ENCODE data around the gene RAB22A.

RAB22A gene

DNA sequence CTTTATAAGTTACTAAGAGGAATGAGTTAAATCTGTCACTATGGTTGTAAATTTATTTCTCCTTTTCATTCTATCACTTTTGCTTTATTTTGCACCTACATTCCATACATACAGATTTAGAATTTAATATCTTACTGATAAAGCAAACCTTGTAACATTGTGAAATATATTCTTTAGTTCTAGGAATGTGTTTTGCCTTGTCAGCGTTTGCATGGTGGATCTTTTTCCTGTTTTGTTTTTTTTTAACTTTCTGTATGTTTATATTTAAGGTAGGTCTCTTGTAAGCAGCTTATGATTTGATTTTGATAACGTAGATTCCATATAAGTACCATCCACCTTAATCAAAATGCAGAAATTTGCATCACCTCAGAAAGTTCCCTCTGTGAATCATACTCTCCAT, 16.4 kb downstream of the RAB22A start:
- no peak for TF ChIP-seq ESRRG (CRISPR knock-in tag; IDR thresholded peaks at IDR 0.05)
- TF ChIP-seq, protein P1, sequence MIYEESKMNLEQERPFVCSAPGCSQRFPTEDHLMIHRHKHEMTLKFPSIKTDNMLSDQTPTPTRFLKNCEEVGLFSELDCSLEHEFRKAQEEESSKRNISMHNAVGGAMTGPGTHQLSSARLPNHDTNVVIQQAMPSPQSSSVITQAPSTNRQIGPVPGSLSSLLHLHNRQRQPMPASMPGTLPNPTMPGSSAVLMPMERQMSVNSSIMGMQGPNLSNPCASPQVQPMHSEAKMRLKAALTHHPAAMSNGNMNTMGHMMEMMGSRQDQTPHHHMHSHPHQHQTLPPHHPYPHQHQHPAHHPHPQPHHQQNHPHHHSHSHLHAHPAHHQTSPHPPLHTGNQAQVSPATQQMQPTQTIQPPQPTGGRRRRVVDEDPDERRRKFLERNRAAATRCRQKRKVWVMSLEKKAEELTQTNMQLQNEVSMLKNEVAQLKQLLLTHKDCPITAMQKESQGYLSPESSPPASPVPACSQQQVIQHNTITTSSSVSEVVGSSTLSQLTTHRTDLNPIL (CRISPR knock-in tag; IDR thresholded peaks at IDR 0.05; ENCODE audit: low read depth) = no peak
- no peak for TF ChIP-seq ZC3H10 (CRISPR knock-in tag; IDR thresholded peaks at IDR 0.05)
- TF ChIP-seq ZNF70 (CRISPR knock-in tag; IDR thresholded peaks at IDR 0.05) = no peak
- no peak for TF ChIP-seq TCF4 (CRISPR knock-in tag; IDR thresholded peaks at IDR 0.05; ENCODE audit: borderline replicate concordance)
- no peak for TF ChIP-seq TOX (CRISPR knock-in tag; IDR thresholded peaks at IDR 0.05; ENCODE audit: borderline replicate concordance)
- TF ChIP-seq BACH2 (CRISPR knock-in tag; IDR thresholded peaks at IDR 0.05; ENCODE audit: borderline replicate concordance) = no peak
- no peak for TF ChIP-seq PPARA (CRISPR knock-in tag; IDR thresholded peaks at IDR 0.05; ENCODE audit: borderline replicate concordance)
- no peak for TF ChIP-seq ARNTL (CRISPR knock-in tag; IDR thresholded peaks at IDR 0.05; ENCODE audit: borderline replicate concordance, low read depth)

DNA sequence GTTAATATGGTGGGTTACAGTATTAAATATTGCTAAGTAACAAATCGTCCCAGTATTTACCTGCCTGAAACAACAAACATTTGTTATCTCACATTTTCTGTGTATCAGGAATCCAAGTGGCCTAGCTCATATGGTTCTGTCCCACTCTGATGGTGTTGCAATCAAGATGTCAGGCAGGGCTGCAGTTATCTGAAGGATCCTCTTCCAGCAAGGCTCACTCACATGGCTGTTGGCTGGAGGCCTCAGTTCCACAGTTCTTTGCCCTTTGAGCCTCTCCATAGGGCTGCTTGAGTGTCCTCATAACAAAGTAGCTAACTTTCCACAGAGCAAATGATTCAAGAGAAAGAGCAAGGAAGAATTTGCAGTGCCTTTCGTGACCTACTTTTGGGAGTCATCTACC, 17.7 kb downstream of the RAB22A start:
- ATAC-seq = no peak
- TF ChIP-seq PPARA (CRISPR knock-in tag; IDR thresholded peaks at IDR 0.05; ENCODE audit: borderline replicate concordance) = no peak
- TF ChIP-seq, protein P2, sequence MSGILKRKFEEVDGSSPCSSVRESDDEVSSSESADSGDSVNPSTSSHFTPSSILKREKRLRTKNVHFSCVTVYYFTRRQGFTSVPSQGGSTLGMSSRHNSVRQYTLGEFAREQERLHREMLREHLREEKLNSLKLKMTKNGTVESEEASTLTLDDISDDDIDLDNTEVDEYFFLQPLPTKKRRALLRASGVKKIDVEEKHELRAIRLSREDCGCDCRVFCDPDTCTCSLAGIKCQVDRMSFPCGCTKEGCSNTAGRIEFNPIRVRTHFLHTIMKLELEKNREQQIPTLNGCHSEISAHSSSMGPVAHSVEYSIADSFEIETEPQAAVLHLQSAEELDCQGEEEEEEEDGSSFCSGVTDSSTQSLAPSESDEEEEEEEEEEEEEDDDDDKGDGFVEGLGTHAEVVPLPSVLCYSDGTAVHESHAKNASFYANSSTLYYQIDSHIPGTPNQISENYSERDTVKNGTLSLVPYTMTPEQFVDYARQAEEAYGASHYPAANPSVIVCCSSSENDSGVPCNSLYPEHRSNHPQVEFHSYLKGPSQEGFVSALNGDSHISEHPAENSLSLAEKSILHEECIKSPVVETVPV (CRISPR knock-in tag; IDR thresholded peaks at IDR 0.05) = no peak
- no peak for TF ChIP-seq ZNF8 (CRISPR knock-in tag; IDR thresholded peaks at IDR 0.05)
- TF ChIP-seq, protein P3, sequence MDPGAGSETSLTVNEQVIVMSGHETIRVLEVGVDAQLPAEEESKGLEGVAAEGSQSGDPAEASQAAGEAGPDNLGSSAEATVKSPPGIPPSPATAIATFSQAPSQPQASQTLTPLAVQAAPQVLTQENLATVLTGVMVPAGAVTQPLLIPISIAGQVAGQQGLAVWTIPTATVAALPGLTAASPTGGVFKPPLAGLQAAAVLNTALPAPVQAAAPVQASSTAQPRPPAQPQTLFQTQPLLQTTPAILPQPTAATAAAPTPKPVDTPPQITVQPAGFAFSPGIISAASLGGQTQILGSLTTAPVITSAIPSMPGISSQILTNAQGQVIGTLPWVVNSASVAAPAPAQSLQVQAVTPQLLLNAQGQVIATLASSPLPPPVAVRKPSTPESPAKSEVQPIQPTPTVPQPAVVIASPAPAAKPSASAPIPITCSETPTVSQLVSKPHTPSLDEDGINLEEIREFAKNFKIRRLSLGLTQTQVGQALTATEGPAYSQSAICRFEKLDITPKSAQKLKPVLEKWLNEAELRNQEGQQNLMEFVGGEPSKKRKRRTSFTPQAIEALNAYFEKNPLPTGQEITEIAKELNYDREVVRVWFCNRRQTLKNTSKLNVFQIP (CRISPR knock-in tag; IDR thresholded peaks at IDR 0.05; ENCODE audit: borderline replicate concordance, low read depth) = no peak
- TF ChIP-seq SNAI2 (CRISPR knock-in tag; IDR thresholded peaks at IDR 0.05) = no peak
- TF ChIP-seq GLIS3 (CRISPR knock-in tag; IDR thresholded peaks at IDR 0.05) = no peak
- TF ChIP-seq OSR1 (CRISPR knock-in tag; IDR thresholded peaks at IDR 0.05) = no peak
- no peak for TF ChIP-seq TOX (CRISPR knock-in tag; IDR thresholded peaks at IDR 0.05; ENCODE audit: borderline replicate concordance)

More for the DNA sequence above, 16.4 kb downstream of the RAB22A start:
- no peak for ATAC-seq

DNA sequence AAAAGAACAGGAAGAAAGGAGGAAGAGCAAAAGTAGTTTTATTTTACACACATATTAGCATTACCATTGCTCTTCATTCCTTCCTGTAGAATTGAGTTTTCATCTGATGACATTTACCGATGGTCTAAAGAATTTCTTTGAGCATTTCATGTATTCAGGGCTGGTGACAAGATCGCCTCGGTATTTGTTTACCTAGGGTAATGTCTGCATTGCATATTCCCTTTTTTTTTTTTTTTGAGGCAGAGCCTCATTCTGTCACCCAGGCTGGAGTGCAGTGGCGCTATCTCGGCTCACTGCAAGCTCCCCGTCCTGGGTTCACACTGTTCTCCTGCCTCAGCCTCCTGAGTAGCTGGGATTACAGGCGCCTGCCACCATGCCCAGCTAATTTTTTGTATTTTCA, 19.3 kb downstream of the RAB22A start:
- no peak for TF ChIP-seq TOX (CRISPR knock-in tag; IDR thresholded peaks at IDR 0.05; ENCODE audit: borderline replicate concordance)
- no peak for TF ChIP-seq ZFP3 (CRISPR knock-in tag; IDR thresholded peaks at IDR 0.05)
- no peak for TF ChIP-seq ISL1 (CRISPR knock-in tag; IDR thresholded peaks at IDR 0.05)
- no peak for TF ChIP-seq ZFP30 (CRISPR knock-in tag; IDR thresholded peaks at IDR 0.05)
- no peak for TF ChIP-seq ZNF8 (CRISPR knock-in tag; IDR thresholded peaks at IDR 0.05)
- no peak for TF ChIP-seq SNAI2 (CRISPR knock-in tag; IDR thresholded peaks at IDR 0.05)
- TF ChIP-seq TCF4 (CRISPR knock-in tag; IDR thresholded peaks at IDR 0.05; ENCODE audit: borderline replicate concordance) = no peak
- no peak for TF ChIP-seq ZC3H10 (CRISPR knock-in tag; IDR thresholded peaks at IDR 0.05)
- TF ChIP-seq, protein P4, sequence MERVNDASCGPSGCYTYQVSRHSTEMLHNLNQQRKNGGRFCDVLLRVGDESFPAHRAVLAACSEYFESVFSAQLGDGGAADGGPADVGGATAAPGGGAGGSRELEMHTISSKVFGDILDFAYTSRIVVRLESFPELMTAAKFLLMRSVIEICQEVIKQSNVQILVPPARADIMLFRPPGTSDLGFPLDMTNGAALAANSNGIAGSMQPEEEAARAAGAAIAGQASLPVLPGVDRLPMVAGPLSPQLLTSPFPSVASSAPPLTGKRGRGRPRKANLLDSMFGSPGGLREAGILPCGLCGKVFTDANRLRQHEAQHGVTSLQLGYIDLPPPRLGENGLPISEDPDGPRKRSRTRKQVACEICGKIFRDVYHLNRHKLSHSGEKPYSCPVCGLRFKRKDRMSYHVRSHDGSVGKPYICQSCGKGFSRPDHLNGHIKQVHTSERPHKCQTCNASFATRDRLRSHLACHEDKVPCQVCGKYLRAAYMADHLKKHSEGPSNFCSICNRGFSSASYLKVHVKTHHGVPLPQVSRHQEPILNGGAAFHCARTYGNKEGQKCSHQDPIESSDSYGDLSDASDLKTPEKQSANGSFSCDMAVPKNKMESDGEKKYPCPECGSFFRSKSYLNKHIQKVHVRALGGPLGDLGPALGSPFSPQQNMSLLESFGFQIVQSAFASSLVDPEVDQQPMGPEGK (CRISPR knock-in tag; IDR thresholded peaks at IDR 0.05; ENCODE audit: borderline replicate concordance) = no peak
- no peak for TF ChIP-seq CSDC2 (CRISPR knock-in tag; IDR thresholded peaks at IDR 0.05)
- TF ChIP-seq, protein P5, sequence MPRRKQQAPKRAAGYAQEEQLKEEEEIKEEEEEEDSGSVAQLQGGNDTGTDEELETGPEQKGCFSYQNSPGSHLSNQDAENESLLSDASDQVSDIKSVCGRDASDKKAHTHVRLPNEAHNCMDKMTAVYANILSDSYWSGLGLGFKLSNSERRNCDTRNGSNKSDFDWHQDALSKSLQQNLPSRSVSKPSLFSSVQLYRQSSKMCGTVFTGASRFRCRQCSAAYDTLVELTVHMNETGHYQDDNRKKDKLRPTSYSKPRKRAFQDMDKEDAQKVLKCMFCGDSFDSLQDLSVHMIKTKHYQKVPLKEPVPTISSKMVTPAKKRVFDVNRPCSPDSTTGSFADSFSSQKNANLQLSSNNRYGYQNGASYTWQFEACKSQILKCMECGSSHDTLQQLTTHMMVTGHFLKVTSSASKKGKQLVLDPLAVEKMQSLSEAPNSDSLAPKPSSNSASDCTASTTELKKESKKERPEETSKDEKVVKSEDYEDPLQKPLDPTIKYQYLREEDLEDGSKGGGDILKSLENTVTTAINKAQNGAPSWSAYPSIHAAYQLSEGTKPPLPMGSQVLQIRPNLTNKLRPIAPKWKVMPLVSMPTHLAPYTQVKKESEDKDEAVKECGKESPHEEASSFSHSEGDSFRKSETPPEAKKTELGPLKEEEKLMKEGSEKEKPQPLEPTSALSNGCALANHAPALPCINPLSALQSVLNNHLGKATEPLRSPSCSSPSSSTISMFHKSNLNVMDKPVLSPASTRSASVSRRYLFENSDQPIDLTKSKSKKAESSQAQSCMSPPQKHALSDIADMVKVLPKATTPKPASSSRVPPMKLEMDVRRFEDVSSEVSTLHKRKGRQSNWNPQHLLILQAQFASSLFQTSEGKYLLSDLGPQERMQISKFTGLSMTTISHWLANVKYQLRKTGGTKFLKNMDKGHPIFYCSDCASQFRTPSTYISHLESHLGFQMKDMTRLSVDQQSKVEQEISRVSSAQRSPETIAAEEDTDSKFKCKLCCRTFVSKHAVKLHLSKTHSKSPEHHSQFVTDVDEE (CRISPR knock-in tag; IDR thresholded peaks at IDR 0.05) = no peak
- no peak for TF ChIP-seq ESRRG (CRISPR knock-in tag; IDR thresholded peaks at IDR 0.05)
- no peak for TF ChIP-seq BACH2 (CRISPR knock-in tag; IDR thresholded peaks at IDR 0.05; ENCODE audit: borderline replicate concordance)
- no peak for TF ChIP-seq RARB (CRISPR knock-in tag; IDR thresholded peaks at IDR 0.05)
- TF ChIP-seq PPARA (CRISPR knock-in tag; IDR thresholded peaks at IDR 0.05; ENCODE audit: borderline replicate concordance) = no peak
- no peak for ATAC-seq

Data from SK-N-SH treated with all-trans-retinoic acid at 6 μM for 48 hours (cell line).